HL-60 (cell line): Measurements from ENCODE around the gene LIFR.

Experiments used
- DNase-seq, 2 experiments: peaks; one replicate each; pipeline ENCODE4 v3.0.0-alpha.2; 2010 to 2020; ENCODE audit warnings: low read depth in 1 of 2, low spot score in 1 of 2
- H3K27ac ChIP-seq: fragments of 250-450 bp; sonication (Bioruptor Pico); replicated peaks from 2 replicates; pipeline ENCODE4 v1.5.1; 2020; ENCODE audit warnings: mild to moderate bottlenecking, moderate library complexity
- H3K27me3 ChIP-seq: fragments of 250-450 bp; sonication (Bioruptor Pico); 2 replicates; pipeline ENCODE4 v1.5.1; 2021; ENCODE audit warnings: mild to moderate bottlenecking, moderate library complexity; ENCODE audit not compliant: insufficient read depth, poor library complexity, severe bottlenecking
- H3K4me3 ChIP-seq: replicated peaks from 2 replicates; pipeline ENCODE4 v1.5.1; 2011; ENCODE audit warnings: mild to moderate bottlenecking, control low read depth, low read length; ENCODE audit not compliant: insufficient read depth
- CTCF ChIP-seq: IDR thresholded peaks from one replicate; pipeline ENCODE4 v1.5.1; 2011; ENCODE audit warnings: low read length, control low read depth, inconsistent platforms; ENCODE audit not compliant: insufficient read depth
- GABPA ChIP-seq: IDR thresholded peaks from 2 replicates; pipeline ENCODE4 v1.6.1; 2012; ENCODE audit warnings: low read depth
- POLR2AphosphoS5 ChIP-seq: IDR thresholded peaks from 2 replicates; pipeline ENCODE4 v1.6.1; 2012; ENCODE audit warnings: low read depth
- REST ChIP-seq: IDR thresholded peaks from 2 replicates; pipeline ENCODE4 v1.6.1; 2012; ENCODE audit warnings: low read depth; ENCODE audit not compliant: insufficient replicate concordance
- SPI1 ChIP-seq: IDR thresholded peaks from 2 replicates; pipeline ENCODE4 v1.6.1; 2012; ENCODE audit warnings: low read depth, mild to moderate bottlenecking, borderline replicate concordance

The LIFR gene

GRCh38 chr5:38576961-38577684, 20.7 kb upstream of the LIFR start:
- no peak for TF ChIP-seq POLR2AphosphoS5
- no peak for TF ChIP-seq CTCF
- no peak for TF ChIP-seq REST
- no peak for TF ChIP-seq SPI1
- no peak for TF ChIP-seq GABPA
- no peak overlapping the region for H3K4me3 ChIP-seq
- no peak for DNase-seq
- no peak overlapping the region for H3K27ac ChIP-seq
- no peaks in the 10 kb centered on the region for H3K27me3 ChIP-seq

- Histone ChIP-seq H3K27ac (no peak overlapping the region), H3K27me3 (no peaks in the 10 kb centered on the region), H3K4me3 (no peak overlapping the region)
- no peak for DNase-seq
- TF ChIP-seq POLR2AphosphoS5 (no peak), CTCF (no peak), REST (no peak), GABPA (no peak), SPI1 (no peak)
Observed at GRCh38 chr5:38576442-38576841, 20.0 kb upstream of the LIFR start.

- Histone ChIP-seq H3K27ac (no peak overlapping the region), H3K27me3 (no peaks in the 10 kb centered on the region), H3K4me3 (no peak overlapping the region)
- no peak for DNase-seq
- TF ChIP-seq SPI1 (no peak), GABPA (no peak), POLR2AphosphoS5 (no peak), REST (no peak), CTCF (no peak)
Observed at GRCh38 chr5:38575476-38575875, 19.0 kb upstream of the LIFR start.
